ENCODE data around the gene CSMD2. TPM values are rescaled to one million over a fixed set of nuclear protein-coding genes. Genes with fewer than 3 reads are reported as not detected.

CSMD2 gene
- total and polyA plus RNA-seq, 2 donors from 2014 or later, result 0.47 TPM; not detected in 1

GRCh38 chr1:34163792-34164731, 968 bp downstream of the CSMD2 start:
- Histone ChIP-seq H3K4me1 (ENCODE audit: control insufficient read depth in 2 of 3, insufficient read depth in 2 of 3, low read depth in 1 of 3, low read length in 3 of 3) (peaks cover 0 to 11% (median 0%) of the 10 kb centered on the region in 3 donors), H3K27ac (ENCODE audit: low read depth in 2 of 2, low read length in 2 of 2) (no peak overlapping the region), H3K27me3 (ENCODE audit: control insufficient read depth, insufficient read depth, low read length) (peaks cover 45% of the 10 kb centered on the region), H3K9ac (ENCODE audit: low read length in 3 of 3) (no peak overlapping the region), H3K36me3 (ENCODE audit: control insufficient read depth in 2 of 3, insufficient read depth in 3 of 3, low read length in 3 of 3) (no peaks in the 10 kb centered on the region), H3K4me3 (ENCODE audit: low read length in 3 of 3) (peak overlapping the region in 2 of 3 donors; percentile 37 to 54), H3K9me3 (ENCODE audit: control insufficient read depth in 2 of 3, insufficient read depth in 1 of 3, low read length in 3 of 3) (no peaks in the 10 kb centered on the region)
- DNase-seq (peak in 4 of 5 donors; percentile 20 to 53 (median 29)), FAIRE-seq (no peak)
- intact Hi-C loops (cut with DNase I), result no loop called here
- TF ChIP-seq CTCF (IDR thresholded peaks at IDR 0.05; ENCODE audit: borderline replicate concordance, extremely low read depth, insufficient read depth), result no peak

GRCh38 chr1:34162852-34163766, 1.9 kb downstream of the CSMD2 start:
- Histone ChIP-seq H3K36me3 (ENCODE audit: control insufficient read depth in 2 of 3, insufficient read depth in 3 of 3, low read length in 3 of 3) (no peaks in the 10 kb centered on the region), H3K9me3 (ENCODE audit: control insufficient read depth in 2 of 3, insufficient read depth in 1 of 3, low read length in 3 of 3) (no peaks in the 10 kb centered on the region), H3K4me1 (ENCODE audit: control insufficient read depth in 2 of 3, insufficient read depth in 2 of 3, low read depth in 1 of 3, low read length in 3 of 3) (peaks cover 0 to 11% (median 0%) of the 10 kb centered on the region in 3 donors), H3K9ac (ENCODE audit: low read length in 3 of 3) (no peak overlapping the region), H3K27me3 (ENCODE audit: control insufficient read depth, insufficient read depth, low read length) (peaks cover 39% of the 10 kb centered on the region), H3K4me3 (ENCODE audit: low read length in 3 of 3) (peak overlapping the region in 2 of 3 donors; percentile 37 to 54), H3K27ac (ENCODE audit: low read depth in 2 of 2, low read length in 2 of 2) (no peak overlapping the region)
- intact Hi-C loops (cut with DNase I), result no loop called here
- DNase-seq (peak; percentile 70 to 89 (median 78)), FAIRE-seq (no peak)
- TF ChIP-seq CTCF (IDR thresholded peaks at IDR 0.05; ENCODE audit: borderline replicate concordance, extremely low read depth, insufficient read depth), result peak; percentile 39

- FAIRE-seq (no peak), DNase-seq (no peak)
- Histone ChIP-seq H3K9me3 (ENCODE audit: control insufficient read depth in 2 of 3, insufficient read depth in 1 of 3, low read length in 3 of 3) (no peaks in the 10 kb centered on the region), H3K36me3 (ENCODE audit: control insufficient read depth in 2 of 3, insufficient read depth in 3 of 3, low read length in 3 of 3) (no peaks in the 10 kb centered on the region), H3K9ac (ENCODE audit: low read length in 3 of 3) (no peak overlapping the region), H3K4me1 (ENCODE audit: control insufficient read depth in 2 of 3, insufficient read depth in 2 of 3, low read depth in 1 of 3, low read length in 3 of 3) (no peaks in the 10 kb centered on the region), H3K27ac (ENCODE audit: low read depth in 2 of 2, low read length in 2 of 2) (no peak overlapping the region), H3K27me3 (ENCODE audit: control insufficient read depth, insufficient read depth, low read length) (peaks cover 6% of the 10 kb centered on the region), H3K4me3 (ENCODE audit: low read length in 3 of 3) (no peak overlapping the region)
- no peak for TF ChIP-seq CTCF (IDR thresholded peaks at IDR 0.05; ENCODE audit: borderline replicate concordance, extremely low read depth, insufficient read depth)
- intact Hi-C loops (cut with DNase I), result no loop called here
Observed at GRCh38 chr1:34156739-34157138, 8.3 kb downstream of the CSMD2 start.

Data from kidney (tissue), 14 donors.